IMR-90 (cell line): Measurements from ENCODE around the gene PTH2. TPM values are rescaled to one million over a fixed set of nuclear protein-coding genes. Genes with fewer than 3 reads are reported as not detected.

ENCODE experiments used
- ATAC-seq: fragments of 200-7000 bp; cut with Tn5 transposase; 2 replicates; pipeline ENCODE4 v1.9.1; 2020; ENCODE audit warnings: low read depth, mild to moderate bottlenecking, moderate library complexity
- BruUV-seq: library from RNA; stranded (reverse); fragments of 400-500 nt; replicated peaks from 2 replicates; lab custom pipeline; 2021; lab: Mats Ljungman, UMichigan
- CTCF ChIA-PET: fragments of 300-600 bp; formaldehyde crosslinking; extraction: SDS; loops from one replicate; lab custom pipeline; 2021; ENCODE audit warnings: antibody characterized with exemption; lab: Yijun Ruan, JAX
- POLR2A ChIA-PET: fragments of 300-600 bp; sonication (Branson Sonifier 250); formaldehyde crosslinking; loops from one replicate; lab custom pipeline; 2022; ENCODE audit warnings: antibody characterized with exemption; ENCODE audit not compliant: unreplicated experiment; lab: Charles Lee
- DNase-seq: peaks from one replicate; pipeline ENCODE4 v3.0.0; 2013
- H2AFZ ChIP-seq: replicated peaks from 2 replicates; pipeline ENCODE3; 2013; ENCODE audit warnings: low read length, mild to moderate bottlenecking; ENCODE audit not compliant: poor library complexity
- H2AK5ac ChIP-seq: 2 replicates; pipeline ENCODE4 v1.6.1; 2013; ENCODE audit warnings: low read depth, low read length, inconsistent platforms
- H2AK9ac ChIP-seq: replicated peaks from 2 replicates; pipeline ENCODE3; 2013; ENCODE audit warnings: mild to moderate bottlenecking, low read depth, low read length, moderate library complexity; ENCODE audit not compliant: poor library complexity
- H2BK120ac ChIP-seq: 2 replicates; pipeline ENCODE4 v1.6.1; 2013; ENCODE audit warnings: low read depth, low read length, inconsistent platforms
- H2BK15ac ChIP-seq: 3 replicates; pipeline ENCODE4 v1.6.1; 2013; ENCODE audit warnings: low read depth, low read length, inconsistent platforms
- H2BK20ac ChIP-seq: 2 replicates; pipeline ENCODE4 v1.6.1; 2013; ENCODE audit warnings: low read depth, mild to moderate bottlenecking, inconsistent platforms, low read length, moderate library complexity
- H2BK5ac ChIP-seq: 2 replicates; pipeline ENCODE4 v1.6.1; 2013; ENCODE audit warnings: mild to moderate bottlenecking, low read depth, low read length, inconsistent platforms; ENCODE audit not compliant: poor library complexity, severe bottlenecking
- H3K14ac ChIP-seq: replicated peaks from 2 replicates; pipeline ENCODE4 v1.6.1; 2013; ENCODE audit warnings: low read depth, low read length, inconsistent platforms
- H3K18ac ChIP-seq: 2 replicates; pipeline ENCODE4 v1.6.1; 2013; ENCODE audit warnings: low read depth, low read length, control low read depth
- H3K23ac ChIP-seq: 2 replicates; pipeline ENCODE4 v1.6.1; 2013; ENCODE audit warnings: low read depth, low read length, inconsistent platforms
- H3K27ac ChIP-seq: 2 replicates; pipeline ENCODE4 v1.5.1; 2013; ENCODE audit warnings: mild to moderate bottlenecking, control low read depth, low read length; ENCODE audit not compliant: insufficient read depth
- H3K27me3 ChIP-seq: 2 replicates; pipeline ENCODE4 v1.6.1; 2013; ENCODE audit warnings: low read length; ENCODE audit not compliant: control insufficient read depth, insufficient read depth
- H3K36me3 ChIP-seq: 2 replicates; pipeline ENCODE4 v1.6.1; 2013; ENCODE audit warnings: low read length, mixed read lengths; ENCODE audit not compliant: control insufficient read depth, insufficient read depth
- H3K4ac ChIP-seq: 2 replicates; pipeline ENCODE4 v1.6.1; 2013; ENCODE audit warnings: low read depth, low read length, inconsistent platforms
- H3K4me1 ChIP-seq: 2 replicates; pipeline ENCODE4 v1.6.1; 2013; ENCODE audit warnings: low read length, mixed read lengths; ENCODE audit not compliant: control insufficient read depth, insufficient read depth
- H3K4me2 ChIP-seq: 2 replicates; pipeline ENCODE4 v1.6.1; 2013; ENCODE audit warnings: low read depth, mild to moderate bottlenecking, control low read depth, low read length, moderate library complexity
- H3K4me3 ChIP-seq: 2 replicates; pipeline ENCODE4 v1.5.1; 2013; ENCODE audit warnings: low read depth, mild to moderate bottlenecking, control low read depth, low read length, moderate library complexity; ENCODE audit not compliant: insufficient read depth
- H3K56ac ChIP-seq: 2 replicates; pipeline ENCODE4 v1.6.1; 2013; ENCODE audit warnings: low read length, inconsistent platforms; ENCODE audit not compliant: insufficient read depth; ENCODE audit errors: extremely low read depth
- H3K79me1 ChIP-seq, 2 experiments: 2 replicates each; pipeline ENCODE4 v1.6.1; 2013; ENCODE audit warnings: low read length in 2 of 2, inconsistent platforms in 1 of 2, low read depth in 1 of 2
- H3K9ac ChIP-seq: 2 replicates; pipeline ENCODE4 v1.6.1; 2013; ENCODE audit warnings: low read depth, low read length, control low read depth
- H3K9me1 ChIP-seq: 2 replicates; pipeline ENCODE4 v1.6.1; 2013; ENCODE audit warnings: low read length, inconsistent platforms; ENCODE audit not compliant: insufficient read depth
- H3K9me3 ChIP-seq: 2 replicates; pipeline ENCODE4 v1.6.1; 2013; ENCODE audit warnings: low read length; ENCODE audit not compliant: control insufficient read depth, insufficient read depth
- H4K20me1 ChIP-seq: 2 replicates; pipeline ENCODE4 v1.6.1; 2013; ENCODE audit warnings: low read length, inconsistent platforms; ENCODE audit not compliant: insufficient read depth
- H4K5ac ChIP-seq: 2 replicates; pipeline ENCODE4 v1.6.1; 2013; ENCODE audit warnings: mild to moderate bottlenecking, low read depth, low read length, control low read depth
- H4K8ac ChIP-seq, 2 experiments: 2 replicates each; pipeline ENCODE4 v1.6.1; 2013; ENCODE audit warnings: low read depth in 2 of 2, low read length in 2 of 2, control low read depth in 1 of 2, inconsistent platforms in 1 of 2
- H4K91ac ChIP-seq: 2 replicates; pipeline ENCODE4 v1.6.1; 2013; ENCODE audit warnings: low read depth, low read length, inconsistent platforms; ENCODE audit not compliant: insufficient read depth
- FOS ChIP-seq: fragments of 150-350 bp; IDR thresholded peaks from 2 replicates; pipeline ENCODE4 v1.6.1; 2016; ENCODE audit warnings: low read depth, low read length
- NFE2L2 ChIP-seq: fragments of 150-350 bp; IDR thresholded peaks from 2 replicates; pipeline ENCODE4 v1.6.1; 2016; ENCODE audit warnings: low read depth, mild to moderate bottlenecking, low read length
- WGBS, 2 experiments: methylation state at CpG; one replicate each; pipeline versions ENCODE4 v1.1.5 to v1.1.7; 2013; ENCODE audit warnings: missing lambda C conversion rate in 2 of 2; ENCODE audit not compliant: insufficient read length in 1 of 2; ENCODE audit errors: extremely low coverage in 2 of 2; 5-methylcytosine and 5-hydroxymethylcytosine counted together
- dilution Hi-C: fragments of 300-500 bp; cut with HindIII; formaldehyde crosslinking; loops from one replicate; pipeline ENCODE4 v1.14.3; 2018; ENCODE audit warnings: low sequenced_read_pairs; ENCODE audit not compliant: unreplicated experiment
- in situ Hi-C: fragments of 300-500 bp; cut with MboI; formaldehyde crosslinking; loops from 3 replicates; pipeline ENCODE4 v1.14.3; 2019; ENCODE audit warnings: low sequenced_read_pairs, inconsistent platforms, mixed read lengths
- intact Hi-C: fragments of 100-400 bp; cut with micrococcal nuclease; formaldehyde crosslinking; loops from 2 replicates; pipeline ENCODE4 v1.10.0; 2022
- polyA plus RNA-seq, 3 experiments: library from polyadenylated mRNA; depleted of rRNA; stranded (reverse); fragments of >200 nt; gene quantifications; 2 replicates each; pipeline ENCODE4 v1.2.3, GENCODE V29; 2012; ENCODE audit warnings: low replicate concordance in 1 of 3
- total RNA-seq: library from RNA; depleted of rRNA; stranded (reverse); fragments of >200 nt; gene quantifications from 2 replicates; pipeline ENCODE4 v1.2.3, GENCODE V29; 2012

The PTH2 gene
- total and polyA plus RNA-seq, 2 of the 4 experiments (the other 2 are of a cell fraction), result not detected

DNA sequence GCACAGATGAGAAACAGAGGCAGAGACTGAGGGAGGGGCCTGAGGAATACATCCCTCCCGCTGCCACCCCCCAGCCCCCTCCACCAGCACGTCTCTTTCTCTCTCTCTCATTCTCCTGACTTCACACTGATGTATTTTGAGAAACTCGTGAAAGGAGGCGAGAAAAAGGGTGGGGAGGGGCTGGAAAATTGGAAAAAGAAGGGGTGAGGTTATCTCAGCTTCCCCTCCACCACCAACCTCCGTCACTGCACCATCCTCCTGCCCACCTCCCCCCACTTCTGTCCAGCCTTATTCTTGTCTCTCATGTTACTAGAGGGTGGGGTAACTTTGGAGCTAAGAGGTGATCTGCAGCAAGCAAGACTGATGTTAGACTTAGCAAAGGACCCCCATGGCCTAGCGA is 16.6 kb upstream of the PTH2 start:
- TF ChIP-seq FOS (no peak), NFE2L2 (no peak)
- DNase-seq (no peak), ATAC-seq (no peak)
- Histone ChIP-seq H3K14ac (no peak overlapping the region), H3K36me3 (no peaks in the 10 kb centered on the region), H3K9me3 (peaks cover 3% of the 10 kb centered on the region), H4K5ac (no peak overlapping the region), H3K18ac (no peak overlapping the region), H3K23ac (0 out of 2 replicates have a peak overlapping the region, but pooled peaks have one; percentile 4), H3K9ac (no peak overlapping the region), H3K4me1 (no peaks in the 10 kb centered on the region), H3K56ac (no peak overlapping the region), H2BK120ac (no peak overlapping the region), H3K4me3 (no peak overlapping the region), H4K91ac (no peak overlapping the region), H2AK5ac (no peak overlapping the region), H3K27me3 (peaks cover 74% of the 10 kb centered on the region), H4K8ac (no peak overlapping the region), H3K79me1 (no peaks in the 10 kb centered on the region), H2BK20ac (no peak overlapping the region), H3K4me2 (no peak overlapping the region), H4K20me1 (peaks cover 3% of the 10 kb centered on the region; the same call in 1 of the 2 replicates), H2BK15ac (no peak overlapping the region), H3K4ac (no peak overlapping the region), H2AK9ac (no peak overlapping the region), H3K27ac (no peak overlapping the region), H2AFZ (peak overlapping the region; percentile 60), H3K9me1 (peaks cover 3% of the 10 kb centered on the region; the same call in 1 of the 2 replicates), H2BK5ac (no peak overlapping the region)
- no TSS peak for BruUV-seq
- dilution Hi-C loops (no loop called here), in situ Hi-C loops (loop anchor here (10.0 kb wide), 2 partner anchors 45 to 175 kb away; no protein-coding TSS in a partner anchor), intact Hi-C loops (no loop called here)
- ChIA-PET POLR2A (no interaction called here), CTCF (no interaction called here)
- WGBS, 2 experiments, result no CpG with 5 or more reads among the region's 6 CpGs
